ENCODE results near the gene PITPNM1.
"Not testable (repeated sequence)": the region's sequence is repeated elsewhere in the genome, so short reads cannot be mapped to it uniquely, and the experiment has no call there.

The PITPNM1 gene

DNA sequence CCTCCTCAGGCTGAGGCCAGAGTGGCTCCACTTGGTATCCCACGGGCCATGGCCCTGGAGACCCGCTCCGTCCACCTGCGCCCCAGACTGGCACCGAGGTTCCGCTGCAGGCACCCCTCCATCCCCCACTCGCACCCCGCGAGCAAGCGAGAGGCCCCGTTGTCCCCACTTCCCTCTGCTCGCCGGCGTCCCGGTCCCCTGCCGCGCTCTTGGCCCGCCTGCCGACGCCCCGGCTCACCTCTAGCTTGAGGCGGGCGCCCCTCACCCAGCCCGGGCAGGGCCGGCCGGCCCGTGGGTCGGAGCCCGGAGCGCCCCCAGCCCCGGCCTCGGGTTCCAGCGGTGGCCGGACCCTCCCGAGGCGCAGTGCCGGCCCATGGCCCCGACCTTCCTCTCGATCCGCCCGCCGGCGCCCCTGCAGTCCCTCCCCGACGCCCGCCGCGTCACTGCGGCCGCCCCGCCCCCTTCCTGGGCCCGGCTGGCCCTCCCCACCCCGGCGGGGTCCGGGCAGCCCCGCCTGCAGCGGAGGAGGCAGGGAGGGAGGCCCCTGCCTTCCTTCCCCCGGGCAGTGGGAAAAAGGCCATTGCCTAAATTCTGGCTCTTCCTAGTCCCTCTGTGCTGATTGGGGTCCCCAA is at the start of gene PITPNM1:
Gene PITPNM1, minus strand, starts transcription at position 414 of the 632 bp plus-strand sequence. CDS start 1,183 bp downstream, outside the sequence.
- peak in 1 of 2 experiments; percentile 14 for DNase-seq (ENCODE audit: low read depth in 2 of 2)

- DNase-seq (ENCODE audit: low read depth in 2 of 2), result not testable (repeated sequence)
Measured at GRCh38 chr11:67551697-67552096, 46.5 kb upstream of the PITPNM1 start.

- DNase-seq (ENCODE audit: low read depth in 2 of 2), result no peak
Measured at GRCh38 chr11:67551127-67551526, 46.0 kb upstream of the PITPNM1 start.

GRCh38 chr11:67548555-67549110 is 43.5 kb upstream of the PITPNM1 start:
- no peak for DNase-seq (ENCODE audit: low read depth in 2 of 2)

DNA sequence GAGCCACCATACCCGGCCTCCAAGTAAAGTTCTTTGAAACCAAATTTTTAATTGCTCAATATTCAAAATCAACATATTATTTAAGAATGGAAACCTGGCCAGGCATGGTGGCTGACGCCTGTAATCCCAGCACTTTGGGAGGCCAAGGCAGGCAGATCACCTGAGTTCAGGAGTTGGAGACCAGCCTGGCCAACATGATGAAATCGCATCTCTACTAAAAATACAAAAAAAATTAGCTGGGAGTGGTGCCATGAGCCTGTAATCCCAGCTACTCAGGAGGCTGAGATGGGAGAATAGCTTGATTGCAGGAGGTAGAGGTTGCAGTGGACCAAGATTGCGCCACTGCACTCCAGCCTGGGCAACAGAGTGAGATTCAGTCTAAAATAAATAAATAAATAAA is 42.9 kb upstream of the PITPNM1 start:
- DNase-seq (ENCODE audit: low read depth in 2 of 2), result not testable (repeated sequence)

DNA sequence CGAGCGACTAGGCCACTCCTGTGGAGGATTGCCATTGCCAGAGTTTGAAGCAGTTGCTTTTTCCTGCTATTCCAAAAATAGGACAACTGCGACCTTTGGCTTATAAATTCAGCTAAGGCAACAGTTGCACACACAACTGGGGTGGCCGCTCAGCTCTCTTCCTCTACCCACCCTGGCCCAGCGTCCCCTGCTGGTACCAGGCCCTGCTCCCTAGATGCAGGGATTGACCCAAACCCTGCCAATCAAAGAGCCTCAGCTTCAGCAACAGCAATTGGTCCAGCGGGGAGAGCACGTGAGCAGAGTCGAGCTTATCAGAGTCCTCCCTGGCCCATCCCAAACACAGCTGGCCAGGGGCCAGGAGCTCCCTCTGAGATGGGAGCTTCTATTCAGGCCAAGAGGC is 40.1 kb upstream of the PITPNM1 start:
- no peak for DNase-seq (ENCODE audit: low read depth in 2 of 2)

- DNase-seq (ENCODE audit: low read depth in 2 of 2), result no peak
Measured at GRCh38 chr11:67544616-67545242, 39.6 kb upstream of the PITPNM1 start.

DNA sequence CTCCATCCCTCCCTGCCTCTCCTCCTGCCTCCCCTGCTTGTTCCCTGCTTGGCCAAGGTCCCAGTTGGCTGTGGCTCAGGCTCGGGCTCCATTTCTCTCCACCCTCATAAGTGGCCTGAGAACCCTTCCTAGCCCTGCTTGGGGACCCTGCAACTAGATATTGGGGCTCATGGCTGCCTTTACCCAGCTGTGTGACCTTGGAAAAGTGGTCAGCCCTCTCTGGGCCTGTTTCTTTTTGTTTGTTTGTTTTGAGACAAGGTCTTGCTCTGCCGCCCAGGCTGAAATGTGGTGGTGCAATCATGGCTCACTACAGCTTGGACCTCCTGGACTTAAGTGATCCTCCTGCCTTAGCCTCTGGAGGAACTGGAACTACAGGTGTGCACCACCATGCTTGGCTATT is 38.4 kb upstream of the PITPNM1 start:
- DNase-seq (ENCODE audit: low read depth in 2 of 2), result no peak

- DNase-seq (ENCODE audit: low read depth in 2 of 2), result no peak
Measured at GRCh38 chr11:67542971-67543370, 37.8 kb upstream of the PITPNM1 start.

DNA sequence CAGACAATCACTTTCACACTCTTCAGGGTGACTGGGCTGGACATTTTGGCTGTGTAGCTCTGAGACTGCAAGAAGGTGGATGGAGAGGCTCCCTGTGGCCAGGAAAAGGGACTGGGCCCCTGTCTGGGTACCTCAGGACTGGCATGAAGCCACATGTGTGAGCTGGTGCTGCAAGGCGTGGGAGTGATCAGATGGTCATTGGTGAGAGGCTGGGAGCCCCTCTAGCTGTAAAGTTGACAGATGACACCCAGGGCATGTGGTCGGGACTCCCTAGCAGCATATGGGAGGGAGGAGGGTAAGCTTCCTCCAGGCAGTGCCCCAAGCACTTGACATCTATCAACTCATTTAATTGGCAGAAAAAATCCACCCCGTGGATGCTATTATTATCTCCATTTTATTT is 37.0 kb upstream of the PITPNM1 start:
- DNase-seq (ENCODE audit: low read depth in 2 of 2), result no peak

DNA sequence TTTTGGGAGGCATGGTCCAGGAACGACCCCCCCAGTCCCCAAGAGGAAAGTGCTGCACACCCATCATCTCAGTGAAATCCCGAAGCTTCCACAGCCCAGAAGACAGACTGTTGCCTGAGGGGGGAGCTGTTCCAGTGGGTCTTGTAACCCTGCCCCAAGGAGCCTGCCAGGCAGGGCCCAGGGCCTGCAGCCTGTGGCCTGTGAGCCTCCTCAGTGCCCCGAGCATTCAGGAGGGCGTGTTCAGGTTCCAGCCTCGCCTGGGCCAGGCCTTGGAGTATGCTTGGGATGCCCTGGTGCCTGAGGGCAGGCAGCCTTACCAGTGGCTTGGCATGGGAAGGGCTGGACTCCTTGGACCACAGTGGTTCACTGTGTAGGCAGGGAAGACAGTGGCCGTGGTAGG is 36.0 kb upstream of the PITPNM1 start:
- no peak for DNase-seq (ENCODE audit: low read depth in 2 of 2)

DNA sequence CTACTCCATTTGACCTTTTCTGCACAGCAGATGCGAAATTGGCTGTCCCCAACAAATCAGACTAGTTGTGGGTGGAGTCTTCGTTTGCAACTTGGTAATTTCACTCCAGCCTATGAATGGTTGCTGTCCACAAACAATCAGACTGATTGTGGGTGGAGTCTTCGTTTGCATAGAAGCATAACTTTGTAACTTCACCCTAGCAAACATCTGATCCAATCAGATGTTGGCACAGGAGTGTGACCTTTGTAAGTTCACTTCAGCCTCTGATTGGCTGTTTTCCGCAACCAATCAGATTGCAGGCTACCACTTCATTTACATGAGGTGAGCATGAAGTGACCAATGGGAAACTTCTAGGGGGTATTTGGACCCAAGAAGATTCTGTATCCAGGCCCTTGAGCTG is 34.4 kb upstream of the PITPNM1 start:
- no peak for DNase-seq (ENCODE audit: low read depth in 2 of 2)

DNA sequence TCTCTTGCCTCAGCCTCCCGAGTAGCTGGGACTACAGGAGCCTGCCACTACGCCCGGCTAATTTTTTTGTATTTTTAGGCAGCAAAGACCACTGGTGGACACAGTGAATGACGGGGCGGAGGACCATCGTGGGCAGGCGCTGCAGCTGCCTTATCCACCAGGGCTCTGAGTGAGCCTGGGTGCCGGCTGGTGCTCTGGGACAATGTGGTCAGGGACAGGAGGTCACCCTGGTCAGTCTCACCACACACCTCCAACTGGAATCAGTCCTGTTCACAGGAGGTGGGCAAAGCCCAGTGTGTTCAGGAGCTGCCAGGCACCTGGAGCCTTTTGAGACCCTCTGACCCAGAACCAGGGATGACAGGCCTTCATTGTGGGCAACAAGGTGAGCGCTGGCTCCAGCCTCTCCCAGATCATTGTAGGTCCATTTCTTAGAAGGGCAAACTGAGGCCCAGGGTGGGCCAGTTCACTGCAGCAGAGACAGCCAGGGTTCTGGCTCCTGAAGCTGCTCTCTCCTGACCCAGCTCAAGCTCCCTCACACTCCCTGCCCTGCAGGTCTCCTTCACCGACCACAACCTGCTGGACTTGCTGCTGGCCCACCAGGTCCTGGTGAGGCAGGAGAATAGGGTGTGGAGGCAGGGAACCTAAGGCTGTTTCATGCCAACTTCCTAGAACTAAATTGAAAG is 33.8 kb upstream of the PITPNM1 start:
- DNase-seq (ENCODE audit: low read depth in 2 of 2), result no peak

DNA sequence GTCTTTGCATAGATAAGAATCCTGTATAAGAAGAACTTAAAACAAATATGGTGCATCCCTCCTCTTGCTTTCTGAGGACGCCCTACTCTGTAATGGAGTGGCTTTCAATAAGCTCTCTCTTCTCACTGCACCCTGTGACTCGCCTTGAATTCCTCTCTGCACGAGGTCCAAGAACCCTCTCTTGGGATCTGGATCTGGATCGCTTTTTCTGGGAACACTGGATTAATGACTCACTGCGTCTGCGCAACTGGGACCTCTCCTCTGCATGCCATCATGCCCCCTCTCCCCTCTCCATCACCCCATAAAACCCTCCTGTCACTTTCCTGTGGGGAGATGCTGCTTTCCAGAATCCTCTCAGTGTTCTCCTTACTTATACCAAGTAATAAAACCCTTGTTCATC is 33.1 kb upstream of the PITPNM1 start:
- no peak for DNase-seq (ENCODE audit: low read depth in 2 of 2)

GRCh38 chr11:67535561-67535960 is 30.4 kb upstream of the PITPNM1 start:
- no peak for DNase-seq (ENCODE audit: low read depth in 2 of 2)

DNA sequence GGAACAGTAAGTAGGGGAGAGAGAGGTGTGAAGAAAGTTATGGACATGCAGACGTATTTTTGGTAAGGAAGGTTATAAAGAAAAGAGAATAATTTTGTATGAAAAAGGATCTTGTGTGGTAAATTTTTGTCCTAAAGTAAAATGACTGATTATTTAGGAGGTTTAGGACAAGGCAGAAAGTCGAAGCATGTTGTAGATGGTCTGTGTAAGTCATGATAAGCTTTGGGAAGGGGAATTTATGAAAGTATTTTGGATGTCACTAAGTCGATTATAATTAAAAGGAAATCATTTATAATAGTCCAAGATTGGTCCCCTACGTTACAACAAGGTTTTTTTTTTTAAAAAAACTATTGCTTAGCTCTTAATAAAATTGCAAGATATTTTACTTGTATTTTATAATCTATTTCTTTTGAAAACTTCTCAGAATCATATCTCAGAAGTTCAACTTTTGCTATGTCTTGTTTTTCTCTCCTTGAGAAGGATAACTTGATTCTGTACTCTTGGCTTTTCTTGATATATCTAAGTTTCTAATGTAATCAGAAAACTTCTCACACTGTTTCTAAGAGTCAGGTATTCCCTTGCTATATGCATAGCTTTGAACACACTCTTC is 29.0 kb upstream of the PITPNM1 start:
- no peak for DNase-seq (ENCODE audit: low read depth in 2 of 2)

DNA sequence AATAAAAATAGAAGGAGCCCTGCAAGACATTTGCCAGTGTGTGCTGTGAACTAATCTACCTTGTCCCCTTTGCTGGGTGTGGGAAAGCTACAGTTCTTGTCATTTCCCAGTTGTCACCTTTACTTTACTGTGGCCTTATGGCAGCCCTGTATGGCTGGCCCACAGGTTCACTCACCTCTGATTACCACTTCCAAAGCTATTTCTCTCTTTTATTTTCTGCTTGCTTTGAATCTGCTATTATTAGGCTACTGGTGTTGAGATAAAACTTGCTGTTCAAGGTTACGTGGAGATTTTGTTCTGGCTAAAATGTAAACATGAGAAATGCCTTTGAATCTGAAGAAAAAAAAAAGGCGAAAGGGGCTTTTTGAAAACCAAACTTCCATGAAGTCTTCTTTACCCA is 27.7 kb upstream of the PITPNM1 start:
- DNase-seq (ENCODE audit: low read depth in 2 of 2), result no peak

DNA sequence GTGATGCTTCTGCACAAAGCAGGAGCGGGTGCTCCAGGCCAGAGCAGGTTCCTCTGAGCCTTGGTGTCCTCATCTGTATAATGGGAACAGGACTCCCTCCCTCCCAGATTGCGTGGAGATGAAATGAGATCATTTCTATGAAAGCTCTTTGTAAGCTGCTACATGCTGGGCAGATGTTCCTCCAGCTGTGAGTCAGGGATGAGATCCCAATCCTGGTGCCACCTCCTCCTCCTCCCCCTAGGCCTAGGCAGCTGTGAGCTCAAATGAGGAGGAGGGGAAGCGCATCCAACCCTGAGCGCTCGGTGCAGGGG is 25.1 kb upstream of the PITPNM1 start:
- DNase-seq (ENCODE audit: low read depth in 2 of 2), result no peak

DNA sequence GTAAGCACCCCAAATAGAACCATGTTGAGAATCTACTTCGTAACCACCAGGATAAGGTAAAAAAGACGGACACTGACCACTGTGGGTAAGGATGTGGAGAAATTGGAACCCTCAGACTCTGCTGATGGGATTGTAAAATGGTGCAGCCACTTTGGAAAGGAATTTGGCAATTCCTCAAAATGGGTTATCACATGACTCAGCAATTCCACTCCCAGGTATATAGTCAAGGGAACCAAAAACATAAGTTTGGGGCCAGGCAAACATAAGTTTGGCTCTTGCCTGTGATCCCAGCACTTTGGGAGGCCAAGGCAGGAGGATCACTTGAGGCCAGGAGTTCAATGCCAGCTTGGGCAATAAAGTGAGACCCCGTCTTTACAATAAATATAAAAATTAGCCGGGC is 23.2 kb upstream of the PITPNM1 start:
- no peak for DNase-seq (ENCODE audit: low read depth in 2 of 2)

DNA sequence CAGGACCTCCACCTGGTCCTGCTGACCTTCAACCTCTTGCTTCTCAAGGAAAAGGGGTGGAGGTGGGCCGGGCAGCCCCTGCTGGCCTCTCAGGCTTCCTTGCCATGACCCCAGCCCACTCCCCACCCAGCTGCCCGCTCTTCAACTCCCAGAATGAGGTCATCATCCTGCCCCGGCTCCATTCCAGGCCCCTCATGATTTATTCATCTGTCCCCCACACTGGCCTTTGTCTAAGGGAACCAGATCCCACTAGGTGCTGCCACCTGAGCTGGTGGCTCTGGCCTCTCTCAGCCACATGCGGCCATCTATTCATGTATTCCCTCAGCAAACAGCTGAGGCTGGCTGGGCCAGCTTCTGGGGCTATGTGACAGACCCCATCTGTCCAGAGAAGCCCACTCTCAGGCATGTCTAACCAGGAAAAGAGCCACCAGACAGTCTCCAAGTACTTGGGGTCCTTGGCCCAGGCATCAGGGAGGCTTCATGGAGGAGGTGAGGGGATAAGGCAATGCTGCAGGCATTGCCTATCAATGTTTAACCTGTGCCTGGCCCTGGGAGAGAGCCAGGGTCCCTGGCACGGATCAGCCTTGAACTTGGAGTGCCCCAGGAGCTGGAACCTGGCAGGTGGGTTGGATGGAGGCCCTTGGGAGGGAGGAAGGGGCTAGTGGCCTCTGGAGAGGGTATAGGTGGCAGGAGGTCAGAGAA is 20.3 kb upstream of the PITPNM1 start:
- DNase-seq (ENCODE audit: low read depth in 2 of 2), result no peak

DNA sequence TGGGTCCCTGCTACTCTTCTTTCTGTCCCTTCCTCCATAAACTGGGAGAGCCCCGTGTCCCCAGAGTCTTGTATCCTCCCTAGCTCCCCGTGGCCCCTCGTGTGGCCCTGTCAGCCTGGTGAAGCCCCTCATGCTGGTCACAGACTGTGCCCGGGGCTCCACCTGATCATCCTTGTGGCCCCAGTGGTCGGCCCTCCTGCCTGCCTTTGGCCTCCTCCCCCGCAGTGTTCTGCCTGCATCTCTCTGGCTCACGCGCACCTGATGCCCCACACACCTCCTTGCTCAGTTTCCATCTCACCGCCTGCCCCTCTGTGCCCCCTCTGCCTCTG is 19.3 kb upstream of the PITPNM1 start:
- no peak for DNase-seq (ENCODE audit: low read depth in 2 of 2)
